H1 (cell line): Measurements from ENCODE around the gene GLRX. TPM values are rescaled to one million over a fixed set of nuclear protein-coding genes. Genes with fewer than 3 reads are reported as not detected.

Experiments
- CTCF ChIA-PET: fragments of 300-600 bp; sonication (Branson Sonifier 250); formaldehyde crosslinking; loops from one replicate; lab custom pipeline; 2021; ENCODE audit not compliant: partially characterized antibody; lab: Charles Lee
- POLR2A ChIA-PET: fragments of 300-600 bp; sonication (Branson Sonifier 250); formaldehyde crosslinking; loops from one replicate; lab custom pipeline; 2021; ENCODE audit warnings: inconsistent platforms; ENCODE audit not compliant: partially characterized antibody; lab: Charles Lee
- DNase-seq, 2 experiments: peaks; one replicate each; pipeline versions ENCODE4 v3.0.0 to v3.0.0-alpha.2; 2010 to 2022; ENCODE audit warnings: low spot score in 2 of 2, low read depth in 1 of 2, mixed read lengths in 1 of 2
- FAIRE-seq: peaks from 2 replicates; lab custom pipeline; 2011; peaks lifted over from hg19 to GRCh38; lab: Jason Lieb, UNC
- H2AFZ ChIP-seq: 2 replicates; pipeline ENCODE4 v1.8.1; 2012; ENCODE audit warnings: low read length, inconsistent platforms
- H2AK5ac ChIP-seq: 2 replicates; pipeline ENCODE4 v1.6.1; 2013; ENCODE audit warnings: low read depth, low read length
- H2BK120ac ChIP-seq: replicated peaks from 2 replicates; pipeline ENCODE3; 2013; ENCODE audit warnings: low read depth, low read length, inconsistent platforms
- H2BK12ac ChIP-seq: 2 replicates; pipeline ENCODE4 v1.6.1; 2013; ENCODE audit warnings: low read depth, low read length
- H2BK15ac ChIP-seq: 2 replicates; pipeline ENCODE4 v1.6.1; 2013; ENCODE audit warnings: low read length
- H2BK20ac ChIP-seq: 2 replicates; pipeline ENCODE4 v1.6.1; 2013; ENCODE audit warnings: low read length
- H2BK5ac ChIP-seq: 2 replicates; pipeline ENCODE4 v1.6.1; 2013; ENCODE audit warnings: low read depth, low read length
- H3K14ac ChIP-seq: 2 replicates; pipeline ENCODE4 v1.6.1; 2013; ENCODE audit warnings: inconsistent platforms; ENCODE audit not compliant: insufficient read length
- H3K18ac ChIP-seq: 2 replicates; pipeline ENCODE4 v1.6.1; 2013; ENCODE audit warnings: low read length; ENCODE audit errors: extremely low read depth
- H3K23ac ChIP-seq: 2 replicates; pipeline ENCODE4 v1.6.1; 2013; ENCODE audit warnings: inconsistent platforms; ENCODE audit not compliant: insufficient read length
- H3K23me2 ChIP-seq: 2 replicates; pipeline ENCODE4 v1.6.1; 2013; ENCODE audit warnings: low read depth, low read length
- H3K27ac ChIP-seq: 2 replicates; pipeline ENCODE4 v1.6.1; 2011; ENCODE audit warnings: low read depth, low read length, inconsistent platforms
- H3K27me3 ChIP-seq, 4 experiments: replicated peaks in 1 of 4; 1 replicate in 1 of 4; 2 replicates in 3 of 4; pipeline versions ENCODE4 v1.6.1 to v1.8.1; 2011 to 2013; ENCODE audit warnings: low read length in 3 of 4, mild to moderate bottlenecking in 3 of 4, inconsistent platforms in 2 of 4, mixed read lengths in 2 of 4, moderate library complexity in 1 of 4; ENCODE audit not compliant: control insufficient read depth in 3 of 4, insufficient read depth in 3 of 4; ENCODE audit errors: extremely low read depth in 1 of 4
- H3K36me3 ChIP-seq, 4 experiments: 2 replicates each; pipeline versions ENCODE4 v1.6.1 to v1.8.1; 2011 to 2013; ENCODE audit warnings: mild to moderate bottlenecking in 4 of 4, low read length in 3 of 4, moderate library complexity in 2 of 4, control low read depth in 1 of 4, inconsistent platforms in 1 of 4; ENCODE audit not compliant: insufficient read depth in 4 of 4, control insufficient read depth in 2 of 4
- H3K4ac ChIP-seq: replicated peaks from 2 replicates; pipeline ENCODE3; 2013; ENCODE audit warnings: low read length, low read depth, mixed read lengths, inconsistent platforms; ENCODE audit not compliant: insufficient read length
- H3K4me1 ChIP-seq, 4 experiments: replicated peaks in 1 of 4; 1 replicate in 1 of 4; 2 replicates in 3 of 4; pipeline versions ENCODE4 v1.6.1 to v1.8.1; 2011 to 2013; ENCODE audit warnings: low read length in 3 of 4, inconsistent platforms in 2 of 4, mixed read lengths in 1 of 4; ENCODE audit not compliant: insufficient read depth in 4 of 4, control insufficient read depth in 3 of 4
- H3K4me2 ChIP-seq, 2 experiments: 2 replicates each; pipeline versions ENCODE4 v1.6.1 to v1.8.1; 2011 to 2013; ENCODE audit warnings: low read depth in 2 of 2, low read length in 2 of 2, control low read depth in 1 of 2, inconsistent platforms in 1 of 2, mild to moderate bottlenecking in 1 of 2; ENCODE audit not compliant: insufficient read depth in 1 of 2
- H3K4me3 ChIP-seq, 4 experiments: fragments of 200-600, 300-600 bp in 1 of 4; sonication (generic), shearing (Covaris generic), sonication (Bioruptor Twin) in 1 of 4; 2 replicates each; pipeline versions ENCODE4 v1.5.1 to v1.8.1; 2011 to 2016; ENCODE audit warnings: low read length in 4 of 4, low read depth in 3 of 4, control low read depth in 2 of 4, inconsistent platforms in 2 of 4, mild to moderate bottlenecking in 2 of 4, mixed read lengths in 1 of 4, moderate library complexity in 1 of 4; ENCODE audit not compliant: insufficient read depth in 2 of 4; ENCODE audit errors: extremely low read depth in 1 of 4
- H3K56ac ChIP-seq: replicated peaks from 2 replicates; pipeline ENCODE3; 2013; ENCODE audit warnings: low read depth, mild to moderate bottlenecking, mixed read lengths, low read length, inconsistent platforms; ENCODE audit not compliant: insufficient read length
- H3K79me1 ChIP-seq: 2 replicates; pipeline ENCODE4 v1.6.1; 2013; ENCODE audit warnings: low read depth, low read length, control low read depth
- H3K79me2 ChIP-seq, 2 experiments: 2 replicates each; pipeline versions ENCODE4 v1.6.1 to v1.8.1; 2012 to 2013; ENCODE audit warnings: low read length in 2 of 2, mild to moderate bottlenecking in 2 of 2, inconsistent platforms in 1 of 2; ENCODE audit not compliant: insufficient read depth in 2 of 2, control insufficient read depth in 1 of 2
- H3K9ac ChIP-seq, 4 experiments: replicated peaks in 1 of 4; 1 replicate in 1 of 4; 2 replicates in 3 of 4; pipeline versions ENCODE4 v1.6.1 to v1.8.1; 2011 to 2013; ENCODE audit warnings: low read depth in 3 of 4, low read length in 3 of 4, control low read depth in 2 of 4, mild to moderate bottlenecking in 2 of 4, moderate library complexity in 2 of 4, inconsistent platforms in 1 of 4; ENCODE audit errors: extremely low read depth in 1 of 4
- H3K9me3 ChIP-seq, 2 experiments: 2 replicates each; pipeline versions ENCODE4 v1.6.1 to v1.8.1; 2012 to 2013; ENCODE audit warnings: mild to moderate bottlenecking in 2 of 2, moderate library complexity in 2 of 2, control low read depth in 1 of 2, inconsistent platforms in 1 of 2, low read depth in 1 of 2, low read length in 1 of 2, mixed read lengths in 1 of 2; ENCODE audit not compliant: insufficient read depth in 2 of 2
- H4K20me1 ChIP-seq, 2 experiments: replicated peaks in 1 of 2; 2 replicates each; pipeline versions ENCODE3 to v1.8.1; 2011 to 2013; ENCODE audit warnings: inconsistent platforms in 2 of 2, low read length in 2 of 2, mild to moderate bottlenecking in 1 of 2; ENCODE audit not compliant: insufficient read depth in 2 of 2, control insufficient read depth in 1 of 2
- H4K5ac ChIP-seq: 2 replicates; pipeline ENCODE4 v1.6.1; 2013; ENCODE audit warnings: low read length, low read depth, mixed read lengths, inconsistent platforms; ENCODE audit not compliant: insufficient read length
- H4K8ac ChIP-seq: 2 replicates; pipeline ENCODE4 v1.8.0; 2013; ENCODE audit warnings: mild to moderate bottlenecking, moderate library complexity, low read length, inconsistent platforms; ENCODE audit not compliant: insufficient read depth; ENCODE audit errors: extremely low read depth
- H4K91ac ChIP-seq: replicated peaks from 2 replicates; pipeline ENCODE3; 2013; ENCODE audit warnings: low read length, mixed read lengths, inconsistent platforms; ENCODE audit not compliant: insufficient read length
- USF2 ChIP-seq: IDR thresholded peaks from 2 replicates; pipeline ENCODE4 v1.6.1; 2011; ENCODE audit warnings: low read length, improper control_type of control experiment
- WGBS, 2 experiments: shearing (Covaris generic) in 1 of 2; methylation state at CpG; one replicate each; pipeline versions ENCODE4 v1.1.6 to v1.1.7; 2013 to 2015; ENCODE audit warnings: low lambda C conversion rate in 2 of 2, mixed read lengths in 2 of 2, inconsistent platforms in 1 of 2, low coverage in 1 of 2, missing lambda C conversion rate in 1 of 2; ENCODE audit not compliant: insufficient replicate concordance in 2 of 2, insufficient coverage in 1 of 2, insufficient read length in 1 of 2; ENCODE audit errors: extremely low coverage in 1 of 2, missing lambda C conversion rate in 1 of 2; 5-methylcytosine and 5-hydroxymethylcytosine counted together
- polyA plus RNA-seq, 7 experiments: library from polyadenylated mRNA; depleted of rRNA in 3 of 7; stranded (reverse) in 5 of 7; unstranded in 2 of 7; fragments of >200 nt in 5 of 7; fragments of 200-250 nt in 2 of 7; gene quantifications; 1 replicate in 5 of 7; 2 replicates in 1 of 7; 4 replicates in 1 of 7; pipeline versions ENCODE4 v1.2.1 to v1.2.3, GENCODE V29; 2011 to 2013; ENCODE audit warnings: missing spikeins in 2 of 7, mixed read lengths in 2 of 7
- total RNA-seq: library from RNA; stranded (reverse); fragmentation: NEBNext Ultra II Directional; extraction: Animal tissue kit (Norgen Biotek cat#: 25700); gene quantifications from 2 replicates; pipeline ENCODE4 v1.2.1, GENCODE V29; 2021

Gene GLRX
- total and polyA plus RNA-seq, 2 of the 8 experiments (the other 6 are each of a cell fraction or from before 2014, with no cell fraction given), result 22.9 to 31.2 TPM

GRCh38 chr5:95816776-95817175 lies 5.8 kb downstream of the GLRX start:
- no peak for DNase-seq
- H2BK20ac ChIP-seq, result no peak overlapping the region
- H3K27ac ChIP-seq, result no peak overlapping the region
- H3K4ac ChIP-seq, result no peak overlapping the region
- no peak overlapping the region for H4K8ac ChIP-seq
- peaks cover 0 to 1% (median 0%) of the 10 kb centered on the region in 4 experiments; a peak in 1 of 7 replicates for H3K27me3 ChIP-seq
- no peak overlapping the region for H3K4me3 ChIP-seq
- H3K18ac ChIP-seq, result no peak overlapping the region
- peaks cover 2 to 21% (median 8%) of the 10 kb centered on the region in 4 experiments; a peak in 5 of 7 replicates for H3K4me1 ChIP-seq
- H4K20me1 ChIP-seq, result no peaks in the 10 kb centered on the region
- no peak overlapping the region for H2BK120ac ChIP-seq
- no peak overlapping the region for H2AK5ac ChIP-seq
- H3K23ac ChIP-seq, result no peak overlapping the region
- H3K14ac ChIP-seq, result no peak overlapping the region
- H3K9me3 ChIP-seq, result no peaks in the 10 kb centered on the region
- ChIA-PET CTCF (interaction anchor here (1.0 to 1.5 kb wide), 6 partner anchors 9 to 47 kb away, joined by 3 to 5 read pairs (median 3); no protein-coding TSS in a partner anchor), POLR2A (interaction anchor here (3.2 kb wide), 1 partner anchor 18 kb away, joined by 10 read pairs; no protein-coding TSS in a partner anchor)
- no peak overlapping the region for H2BK15ac ChIP-seq
- H2AFZ ChIP-seq, result no peak overlapping the region
- no peak overlapping the region for H3K56ac ChIP-seq
- no peak overlapping the region for H4K91ac ChIP-seq
- 93% methylated on average over 4 of the region's 4 CpGs; no CpG with 5 or more reads in 1 of the 2 experiments for WGBS, 2 experiments
- 0 out of 2 replicates have a peak overlapping the region, but pooled peaks have one; percentile 35 for H2BK5ac ChIP-seq
- H3K9ac ChIP-seq, result no peak overlapping the region
- H3K79me2 ChIP-seq, result no peaks in the 10 kb centered on the region
- peaks cover 2% of the 10 kb centered on the region; the same call in 1 of the 2 replicates for H3K23me2 ChIP-seq
- no peak for FAIRE-seq
- H2BK12ac ChIP-seq, result no peak overlapping the region
- H4K5ac ChIP-seq, result no peak overlapping the region
- no peak for TF ChIP-seq USF2
- TF ChIP-seq, all 59 proteins: peak for 0
- Histone ChIP-seq H3K36me3 (no peaks in the 10 kb centered on the region), H3K4me2 (no peak overlapping the region), H3K79me1 (no peaks in the 10 kb centered on the region)
